Panc1 (cell line): ENCODE data around the gene ERCC2.

Experiments used
- CTCF ChIP-seq: fragments of 450-650 bp; IDR thresholded peaks from 2 replicates; pipeline ENCODE4 v1.5.1; 2017; ENCODE audit warnings: mild to moderate bottlenecking
- POLR2AphosphoS5 ChIP-seq: IDR thresholded peaks from 2 replicates; pipeline ENCODE4 v1.6.1; 2012; ENCODE audit warnings: mild to moderate bottlenecking, low read depth, low read length, moderate library complexity
- REST ChIP-seq, 2 experiments: IDR thresholded peaks; 2 replicates each; pipeline ENCODE4 v1.6.1; 2011 to 2012; ENCODE audit warnings: low read depth in 2 of 2, control low read depth in 1 of 2, low read length in 1 of 2, mild to moderate bottlenecking in 1 of 2, moderate library complexity in 1 of 2; ENCODE audit not compliant: insufficient read depth in 1 of 2
- SIN3A ChIP-seq: IDR thresholded peaks from 2 replicates; pipeline ENCODE4 v1.6.1; 2012; ENCODE audit warnings: low read depth, mild to moderate bottlenecking, low read length, moderate library complexity, borderline replicate concordance; ENCODE audit not compliant: insufficient read depth

GRCh38 chr19:45401815-45402214 lies 31.4 kb upstream of the ERCC2 start:
- no peak for TF ChIP-seq CTCF
- no peak for TF ChIP-seq POLR2AphosphoS5
- no peak for TF ChIP-seq REST (IDR thresholded peaks at IDR 0.05; ENCODE audit: insufficient read depth in 1 of 2, low read depth in 2 of 2, low read length in 1 of 2)
- TF ChIP-seq SIN3A: no peak
